ENCODE data around the gene MOB3B. TPM values are rescaled to one million over a fixed set of nuclear protein-coding genes. Genes with fewer than 3 reads are reported as not detected.

MOB3B gene
- total and polyA plus RNA-seq, 10 of the 15 experiments (the other 5 are each of a cell fraction or from before 2014, with no cell fraction given), result 0.44 to 2.7 (median 0.91) TPM

DNA sequence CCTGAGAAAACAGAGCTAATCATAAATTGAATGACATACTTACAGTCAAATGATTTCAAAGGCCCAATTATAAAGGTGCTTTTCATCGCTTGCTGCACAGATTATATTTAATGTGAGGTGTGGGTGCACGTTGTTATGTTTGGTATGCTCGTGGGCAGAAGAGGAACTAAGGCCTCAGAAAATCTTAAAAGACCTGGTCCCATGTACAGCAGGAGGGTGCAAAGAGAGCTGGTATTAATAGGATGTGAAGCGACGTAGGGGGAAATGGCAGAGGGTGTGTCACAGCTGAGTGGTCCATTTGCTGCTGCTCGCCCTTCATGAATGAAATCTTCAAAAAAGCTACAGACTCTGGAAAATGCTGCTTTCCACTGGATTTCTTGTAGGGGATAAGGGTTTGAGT lies 46.0 kb downstream of the MOB3B start:
- BruUV-seq (replicated peaks), result no TSS peak
- H3K79me2 ChIP-seq (ENCODE audit: control insufficient read depth, insufficient read depth, low read length), result no peaks in the 10 kb centered on the region
- no peak overlapping the region for H3K4me3 ChIP-seq
- ChIA-PET SMC1A (ENCODE audit: uncharacterized antibody, unreplicated experiment) (interaction anchor here (1.1 to 1.6 kb wide), 3 partner anchors 47 to 118 kb away, joined by 3 read pairs; no protein-coding TSS in a partner anchor), RAD21 (ENCODE audit: unreplicated experiment) (no interaction called here), POLR2A (interaction anchor here (0.5 kb wide), 1 partner anchor 114 kb away, joined by 5 read pairs; no protein-coding TSS in a partner anchor), CTCF (interaction anchor here (1.0 kb wide), 2 partner anchors 42 to 64 kb away, joined by 3 read pairs; no protein-coding TSS in a partner anchor)
- no peak overlapping the region for H3K4me2 ChIP-seq (ENCODE audit: control insufficient read depth, insufficient read depth)
- H2AFZ ChIP-seq (ENCODE audit: control insufficient read depth, low read depth, low read length), result no peak overlapping the region
- no peak for FAIRE-seq
- H3K4me1 ChIP-seq (ENCODE audit: control insufficient read depth, insufficient read depth, low read length), result peaks cover 27% of the 10 kb centered on the region
- no peak for ATAC-seq
- no peak overlapping the region for H3K9ac ChIP-seq (ENCODE audit: control insufficient read depth, insufficient read depth, low read length)
- TF ChIP-seq, protein P1, sequence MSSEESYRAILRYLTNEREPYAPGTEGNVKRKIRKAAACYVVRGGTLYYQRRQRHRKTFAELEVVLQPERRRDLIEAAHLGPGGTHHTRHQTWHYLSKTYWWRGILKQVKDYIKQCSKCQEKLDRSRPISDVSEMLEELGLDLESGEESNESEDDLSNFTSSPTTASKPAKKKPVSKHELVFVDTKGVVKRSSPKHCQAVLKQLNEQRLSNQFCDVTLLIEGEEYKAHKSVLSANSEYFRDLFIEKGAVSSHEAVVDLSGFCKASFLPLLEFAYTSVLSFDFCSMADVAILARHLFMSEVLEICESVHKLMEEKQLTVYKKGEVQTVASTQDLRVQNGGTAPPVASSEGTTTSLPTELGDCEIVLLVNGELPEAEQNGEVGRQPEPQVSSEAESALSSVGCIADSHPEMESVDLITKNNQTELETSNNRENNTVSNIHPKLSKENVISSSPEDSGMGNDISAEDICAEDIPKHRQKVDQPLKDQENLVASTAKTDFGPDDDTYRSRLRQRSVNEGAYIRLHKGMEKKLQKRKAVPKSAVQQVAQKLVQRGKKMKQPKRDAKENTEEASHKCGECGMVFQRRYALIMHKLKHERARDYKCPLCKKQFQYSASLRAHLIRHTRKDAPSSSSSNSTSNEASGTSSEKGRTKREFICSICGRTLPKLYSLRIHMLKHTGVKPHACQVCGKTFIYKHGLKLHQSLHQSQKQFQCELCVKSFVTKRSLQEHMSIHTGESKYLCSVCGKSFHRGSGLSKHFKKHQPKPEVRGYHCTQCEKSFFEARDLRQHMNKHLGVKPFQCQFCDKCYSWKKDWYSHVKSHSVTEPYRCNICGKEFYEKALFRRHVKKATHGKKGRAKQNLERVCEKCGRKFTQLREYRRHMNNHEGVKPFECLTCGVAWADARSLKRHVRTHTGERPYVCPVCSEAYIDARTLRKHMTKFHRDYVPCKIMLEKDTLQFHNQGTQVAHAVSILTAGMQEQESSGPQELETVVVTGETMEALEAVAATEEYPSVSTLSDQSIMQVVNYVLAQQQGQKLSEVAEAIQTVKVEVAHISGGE (CRISPR knock-in tag; IDR thresholded peaks at IDR 0.05), result no peak
- no peak for TF ChIP-seq ZBED1 (IDR thresholded peaks at IDR 0.05; ENCODE audit: borderline replicate concordance)
- TF ChIP-seq BRCA1 (IDR thresholded peaks at IDR 0.05; ENCODE audit: low read depth, low read length), result no peak
- TF ChIP-seq, protein P2, sequence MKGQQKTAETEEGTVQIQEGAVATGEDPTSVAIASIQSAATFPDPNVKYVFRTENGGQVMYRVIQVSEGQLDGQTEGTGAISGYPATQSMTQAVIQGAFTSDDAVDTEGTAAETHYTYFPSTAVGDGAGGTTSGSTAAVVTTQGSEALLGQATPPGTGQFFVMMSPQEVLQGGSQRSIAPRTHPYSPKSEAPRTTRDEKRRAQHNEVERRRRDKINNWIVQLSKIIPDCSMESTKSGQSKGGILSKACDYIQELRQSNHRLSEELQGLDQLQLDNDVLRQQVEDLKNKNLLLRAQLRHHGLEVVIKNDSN (IDR thresholded peaks at IDR 0.05; ENCODE audit: borderline replicate concordance, extremely low read length, insufficient read depth, low read depth, low read length), result no peak
- TF ChIP-seq MYC (IDR thresholded peaks at IDR 0.05; ENCODE audit: insufficient read depth, insufficient read length, insufficient replicate concordance, low read length, severe bottlenecking), result no peak
- no peak for TF ChIP-seq HDGF (IDR thresholded peaks at IDR 0.05)
- no peak for TF ChIP-seq HCFC1 (IDR thresholded peaks at IDR 0.05; ENCODE audit: low read length)
- no peak for TF ChIP-seq TCF7 (IDR thresholded peaks at IDR 0.05; ENCODE audit: borderline replicate concordance)
- TF ChIP-seq FOXK2 (IDR thresholded peaks at IDR 0.05), result no peak
- TF ChIP-seq GATAD2B (conservative IDR thresholded peaks at IDR 0.05; ENCODE audit: low read depth), result no peak
- H3K36me3 ChIP-seq (ENCODE audit: control insufficient read depth in 2 of 2, insufficient read depth in 2 of 2, low read length in 1 of 2), result no peaks in the 10 kb centered on the region
- intact Hi-C loops (cut with micrococcal nuclease; ENCODE audit: unreplicated experiment) (no loop called here), in situ Hi-C loops (cut with MboI) (no loop called here)
- WGBS (ENCODE audit: insufficient coverage, insufficient replicate concordance, low lambda C conversion rate, missing lambda C conversion rate), result 64% methylated on average over 6 of the region's 6 CpGs
- peaks cover 2% of the 10 kb centered on the region; the same call in 1 of the 3 replicates for H3K9me3 ChIP-seq (replicated peaks; ENCODE audit: control insufficient read depth, insufficient read depth, low read length)
- no peaks in the 10 kb centered on the region for H3K27me3 ChIP-seq (replicated peaks in 1 of 2; ENCODE audit: control insufficient read depth in 2 of 2, insufficient read depth in 2 of 2, low read length in 1 of 2)
- no peak for DNase-seq (ENCODE audit: low read depth, low spot score)
- H4K20me1 ChIP-seq (ENCODE audit: control insufficient read depth, insufficient read depth), result no peaks in the 10 kb centered on the region
- no peak overlapping the region for H3K27ac ChIP-seq (ENCODE audit: control insufficient read depth, insufficient read depth)

Measured in GM12878 (cell line).